ENCODE results near the gene TMEM183A.

GRCh38 chr1:202987922-202988583 is 19.1 kb upstream of the TMEM183A start:
- TF ChIP-seq POLR2A (IDR thresholded peaks at IDR 0.05; ENCODE audit: low read depth, low read length) (no peak), PAX5 (IDR thresholded peaks at IDR 0.05; ENCODE audit: insufficient read depth, low read length, severe bottlenecking) (no peak), POLR2AphosphoS5 (IDR thresholded peaks at IDR 0.05; ENCODE audit: low read depth, low read length) (no peak)

All from GM12891 (cell line).